ENCODE results near the gene KIF1A.
"Not testable (repeated sequence)": the region's sequence is repeated elsewhere in the genome, so short reads cannot be mapped to it uniquely, and the experiment has no call there.

GRCh38 chr2:240678909-240679308, 141.1 kb downstream of the KIF1A start:
- TF ChIP-seq CTCF (IDR thresholded peaks at IDR 0.05; ENCODE audit: poor library complexity); EZH2 (IDR thresholded peaks at IDR 0.05; ENCODE audit: borderline replicate concordance); EZH2phosphoT487 (IDR thresholded peaks at IDR 0.05; ENCODE audit: low read depth, severe bottlenecking, unreplicated experiment): not testable (repeated sequence)

All from hepatocyte (in vitro differentiated cells).